NCI-H460 (cell line): Measurements from ENCODE around the gene GMIP. TPM values are rescaled to one million over a fixed set of nuclear protein-coding genes. Genes with fewer than 3 reads are reported as not detected.
"Not testable (repeated sequence)": the region's sequence is repeated elsewhere in the genome, so short reads cannot be mapped to it uniquely, and the experiment has no call there.

ENCODE experiments used
- DNase-seq: peaks from one replicate; pipeline ENCODE4 v3.0.0-alpha.2; 2016; ENCODE audit warnings: low read depth; ENCODE audit errors: extremely low read depth
- total RNA-seq: library from RNA; depleted of rRNA; stranded (reverse); fragments of >200 nt; shearing (Covaris generic); gene quantifications from 2 replicates; pipeline ENCODE4 v1.2.3, GENCODE V29; 2014

The GMIP gene
- total RNA-seq, 1 experiment from 2014 or later, result 4.4 TPM

DNA sequence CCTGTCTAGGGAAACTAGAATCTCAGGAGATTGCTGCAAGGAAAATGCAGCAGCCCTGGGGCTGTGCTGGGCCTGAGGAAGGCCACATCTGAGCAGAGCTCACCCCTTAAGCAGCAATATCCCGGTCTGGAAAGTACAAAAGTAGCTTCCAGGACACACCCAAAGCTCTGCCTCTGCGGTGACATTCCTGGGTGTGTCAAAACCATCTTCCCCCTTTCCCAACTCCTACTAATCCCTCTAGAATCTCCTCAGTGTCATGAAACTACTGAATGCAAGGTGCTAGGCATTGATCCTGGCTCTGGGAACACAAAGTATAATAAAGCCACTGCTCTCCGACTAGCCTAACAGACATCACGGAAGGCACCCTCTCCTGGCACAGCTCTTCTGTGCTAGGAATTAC lies 30.0 kb downstream of the GMIP start:
- no peak for DNase-seq

DNA sequence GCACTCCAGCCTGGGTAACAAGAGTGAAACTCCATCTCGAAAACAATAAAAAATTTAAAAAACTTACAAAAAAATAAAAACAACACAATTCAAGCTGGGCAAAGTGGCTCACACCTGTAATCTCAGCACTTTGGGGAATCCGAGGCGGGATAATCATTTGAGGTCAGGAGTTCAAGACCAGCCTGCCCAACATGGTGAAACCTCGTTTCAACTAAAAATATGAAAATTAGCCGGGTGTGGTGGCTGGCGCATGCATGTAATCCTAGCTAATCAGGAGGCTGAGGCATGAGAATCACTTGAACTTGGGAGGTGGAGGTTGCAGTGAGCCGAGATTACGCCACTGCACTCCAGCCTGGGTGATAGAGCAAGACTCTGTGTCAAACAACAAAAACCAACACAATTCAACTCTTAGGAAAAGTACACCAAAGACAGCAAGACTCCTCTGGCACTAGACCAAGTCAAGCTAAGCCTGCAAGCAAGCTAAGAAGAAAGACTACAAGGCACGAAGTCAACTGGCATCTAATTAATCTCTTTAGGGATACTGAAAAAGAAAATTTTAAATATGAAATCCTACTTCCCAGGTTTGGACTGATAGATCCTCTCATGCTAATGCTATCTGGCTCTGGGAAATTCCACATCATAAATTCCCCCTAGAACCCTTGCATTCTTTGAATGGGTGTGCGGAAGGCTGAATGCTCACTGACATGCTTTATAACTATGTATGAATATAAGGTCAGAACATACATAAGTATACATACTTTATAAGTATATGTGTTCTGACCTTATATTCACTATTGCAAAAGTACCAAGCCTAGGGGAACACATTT lies 32.9 kb downstream of the GMIP start:
- no peak for DNase-seq

DNA sequence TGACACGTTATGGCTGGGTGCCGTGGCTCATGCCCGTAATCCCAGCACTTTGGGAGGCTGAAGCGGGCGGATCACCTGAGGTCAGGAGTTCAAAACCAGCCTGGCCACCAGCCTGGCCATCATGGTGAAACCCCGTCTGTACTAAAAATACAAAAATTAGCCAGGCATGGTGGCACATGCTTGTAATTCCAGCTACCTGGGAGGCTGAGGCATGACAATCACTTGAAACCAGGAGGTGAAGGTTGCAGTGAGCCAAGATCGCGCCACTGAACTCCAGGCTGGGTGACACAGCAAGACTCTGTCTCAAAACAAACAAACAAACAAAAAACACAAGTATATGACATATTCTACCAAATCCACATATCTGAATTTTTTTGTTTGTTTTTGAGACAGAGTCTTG lies 36.8 kb downstream of the GMIP start:
- not testable (repeated sequence) for DNase-seq

DNA sequence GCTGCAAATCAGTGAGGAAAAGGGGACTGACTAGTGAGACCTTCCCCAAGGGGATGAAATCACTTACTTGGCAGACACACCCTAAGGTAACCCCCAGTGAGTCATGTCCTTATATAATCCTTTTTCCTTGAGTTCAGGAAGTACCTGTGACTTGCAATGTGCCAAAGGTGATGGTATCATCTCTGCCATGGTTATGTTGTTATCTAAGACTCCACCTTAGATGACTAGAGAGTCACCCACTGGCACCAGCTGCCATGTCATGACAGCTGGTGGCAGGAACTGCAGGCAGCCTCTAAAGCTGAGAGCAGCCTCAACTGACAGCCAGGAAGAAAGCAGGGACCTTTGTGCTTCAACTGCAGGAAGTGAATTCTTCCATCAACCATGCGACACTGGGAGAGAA lies 37.4 kb downstream of the GMIP start:
- no peak for DNase-seq

DNA sequence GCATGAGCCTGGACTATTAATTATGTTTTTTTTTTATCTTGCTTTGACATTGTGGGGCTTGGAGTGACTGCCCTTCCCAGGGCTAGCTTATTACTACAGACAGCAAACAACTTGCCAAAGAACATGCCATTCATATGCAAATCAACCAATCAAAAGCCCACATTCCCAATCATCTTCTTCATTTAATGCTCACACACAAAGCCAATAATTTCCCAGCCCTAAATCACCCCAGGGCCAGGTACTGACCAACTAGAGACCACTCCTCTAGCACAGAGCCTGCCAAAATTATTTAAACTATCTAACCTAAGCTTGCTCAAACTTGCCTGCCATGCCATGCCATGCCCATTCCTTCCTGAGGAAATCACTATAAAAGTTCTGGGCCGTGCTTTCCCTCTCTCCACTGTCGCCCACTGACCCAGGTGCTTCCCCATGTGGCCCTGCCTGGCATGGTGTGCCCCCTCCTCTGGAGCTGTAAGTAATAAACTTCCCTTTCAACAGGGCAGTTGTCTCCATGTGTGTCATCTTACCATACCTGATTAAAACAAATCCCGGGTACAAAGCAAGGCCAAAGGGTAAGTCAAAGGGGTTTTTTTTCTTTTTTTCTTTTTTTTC lies 40.6 kb downstream of the GMIP start:
- DNase-seq, result no peak

DNA sequence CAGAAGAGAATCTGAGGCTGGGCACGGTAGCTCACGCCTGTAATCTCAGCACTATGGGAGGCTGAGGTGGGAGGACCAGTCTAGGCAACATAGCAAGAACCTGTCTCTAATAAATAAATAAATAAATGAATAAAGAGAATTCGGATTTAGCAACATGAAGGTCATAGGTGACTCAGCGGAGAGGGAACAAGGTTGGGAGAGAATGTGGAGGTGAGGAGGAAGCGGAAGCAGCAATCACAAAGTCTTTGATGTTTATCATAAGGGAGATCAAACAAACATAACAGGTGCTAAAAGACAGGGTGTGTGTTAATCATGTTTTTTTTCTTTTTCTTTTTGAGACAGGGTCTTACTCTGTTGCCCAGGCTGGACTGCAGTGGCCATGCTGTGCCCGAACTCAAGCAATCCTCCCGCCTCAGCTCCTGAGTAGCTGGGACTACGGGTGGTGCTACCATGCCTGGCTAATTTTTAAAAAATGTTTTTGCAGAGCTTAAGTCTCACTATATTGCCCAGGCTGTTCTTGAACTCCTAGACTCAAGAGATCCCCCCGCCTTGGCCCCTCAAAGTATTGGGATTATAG lies 41.2 kb downstream of the GMIP start:
- no peak for DNase-seq

DNA sequence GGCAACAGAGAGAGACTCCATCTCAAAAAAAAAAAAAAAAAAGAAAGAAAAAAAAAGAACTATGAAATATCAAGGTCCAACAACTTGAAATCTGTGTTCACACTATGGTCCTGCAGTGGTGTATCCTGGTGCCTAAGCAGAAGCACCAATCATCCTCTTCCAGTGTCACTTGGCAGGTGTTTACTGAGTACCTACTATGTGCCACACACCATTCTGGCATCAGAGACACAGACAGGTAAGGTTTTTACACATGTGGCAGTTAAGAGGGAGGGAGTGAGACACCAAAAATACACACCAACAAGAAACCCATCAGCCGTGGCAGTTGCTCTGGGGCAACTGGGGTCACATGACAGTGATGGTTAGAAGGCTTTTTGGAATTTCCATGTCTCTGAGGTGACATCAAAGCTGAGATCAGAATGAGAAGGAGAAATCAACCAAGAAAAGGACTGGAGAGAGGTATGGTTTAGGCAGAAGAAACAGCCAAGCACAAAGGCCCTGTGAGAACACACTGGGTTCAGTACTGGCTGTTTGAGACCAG lies 42.6 kb downstream of the GMIP start:
- no peak for DNase-seq

DNA sequence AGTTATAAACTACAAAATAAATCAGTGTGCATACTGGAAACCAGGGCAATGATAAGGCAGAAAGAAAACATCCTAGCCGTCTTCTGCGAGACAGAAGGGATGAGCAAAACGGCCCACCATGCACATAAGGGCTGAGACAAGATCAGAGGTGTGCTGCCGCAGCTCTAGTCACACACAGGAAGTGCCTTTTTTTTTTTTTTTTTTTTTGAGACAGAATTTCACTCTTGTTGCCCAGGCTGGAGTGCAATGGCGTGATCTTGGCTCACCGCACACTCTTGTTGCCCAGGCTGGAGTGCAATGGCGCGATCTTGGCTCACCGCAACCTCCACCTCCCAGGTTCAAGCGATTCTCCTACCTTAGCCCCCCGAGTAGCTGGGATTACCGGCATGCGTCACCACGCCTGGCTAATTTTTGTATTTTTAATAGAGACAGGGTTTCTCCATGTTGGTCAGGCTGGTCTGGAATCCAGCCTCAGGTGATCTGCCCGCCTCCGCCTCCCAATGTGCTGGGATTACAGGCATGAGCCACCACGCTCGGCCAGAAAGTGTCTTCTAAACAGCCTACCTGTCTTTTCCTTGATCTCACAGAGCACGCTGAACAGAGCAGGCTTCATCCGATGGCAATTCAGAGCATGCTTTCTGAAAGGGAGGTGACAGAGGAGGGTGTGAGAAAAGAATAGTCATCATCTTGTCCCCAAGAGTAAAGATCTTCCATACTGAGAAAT lies 44.6 kb downstream of the GMIP start:
- not testable (repeated sequence) for DNase-seq

DNA sequence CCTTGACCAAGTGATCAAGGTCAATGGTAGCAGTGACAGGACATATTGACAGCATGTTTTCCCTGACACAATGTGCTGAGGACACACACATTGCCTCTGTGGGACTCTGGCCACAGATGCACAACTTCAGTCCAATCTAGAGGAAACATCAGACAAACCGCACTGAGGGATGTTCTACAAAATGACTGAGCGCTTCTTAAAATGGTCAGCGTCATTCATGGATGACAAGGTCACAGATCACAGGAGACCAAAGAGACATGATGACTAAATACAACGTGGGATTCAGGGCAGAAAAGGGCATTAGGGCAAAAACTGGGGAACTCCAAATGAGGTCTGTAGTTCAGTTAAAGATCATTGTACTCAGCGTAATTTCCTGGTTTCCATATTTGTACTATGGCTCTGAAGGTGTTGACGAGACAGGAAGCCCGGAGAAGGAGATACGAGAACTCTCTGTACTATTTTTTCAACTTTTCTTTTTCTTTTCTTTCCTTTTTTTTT lies 45.6 kb downstream of the GMIP start:
- DNase-seq, result no peak

DNA sequence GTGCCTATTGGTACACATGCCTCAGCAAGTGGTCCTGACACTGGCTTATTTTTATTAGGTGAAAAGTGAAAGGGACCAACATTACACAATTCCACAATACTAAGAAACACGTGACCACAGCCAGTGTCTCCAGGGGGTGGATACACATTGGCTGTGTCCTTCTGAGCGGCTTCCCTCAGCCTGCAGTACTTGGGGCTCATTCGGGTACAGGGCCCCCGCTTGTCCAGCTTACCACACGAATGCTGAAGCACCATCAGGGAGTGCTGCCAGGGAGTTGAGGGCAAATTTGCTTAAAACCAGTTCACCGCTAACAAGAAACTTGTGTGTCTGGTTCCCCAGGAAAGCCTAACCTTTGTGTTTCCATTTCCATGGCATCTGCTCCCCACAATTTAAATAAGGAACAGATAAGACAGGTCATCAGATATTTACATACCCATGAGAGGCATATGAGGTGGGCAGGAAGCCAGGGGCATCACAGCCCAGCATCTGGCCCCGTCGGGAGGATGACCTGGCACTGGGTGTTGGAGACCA lies 48.2 kb downstream of the GMIP start:
- DNase-seq, result no peak

DNA sequence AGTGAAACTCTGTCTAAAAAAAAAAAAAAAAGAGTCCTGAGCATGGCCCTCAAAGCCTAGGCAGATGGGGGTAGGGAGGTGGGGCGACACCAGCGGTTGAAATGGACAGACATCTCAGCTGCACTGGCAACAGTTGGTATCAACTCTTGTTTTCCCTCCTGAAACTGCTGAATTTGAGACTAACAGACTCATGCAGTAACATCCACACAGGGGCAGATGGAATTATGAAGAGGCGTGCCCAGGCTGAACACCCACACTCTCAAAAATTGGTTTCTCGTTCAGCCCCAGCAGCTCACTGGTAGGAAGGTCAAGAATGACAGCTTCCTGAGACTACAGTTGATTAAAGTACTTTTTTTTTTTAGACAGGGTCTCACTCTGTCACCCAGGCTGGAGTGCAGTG lies 49.1 kb downstream of the GMIP start:
- DNase-seq, result no peak

DNA sequence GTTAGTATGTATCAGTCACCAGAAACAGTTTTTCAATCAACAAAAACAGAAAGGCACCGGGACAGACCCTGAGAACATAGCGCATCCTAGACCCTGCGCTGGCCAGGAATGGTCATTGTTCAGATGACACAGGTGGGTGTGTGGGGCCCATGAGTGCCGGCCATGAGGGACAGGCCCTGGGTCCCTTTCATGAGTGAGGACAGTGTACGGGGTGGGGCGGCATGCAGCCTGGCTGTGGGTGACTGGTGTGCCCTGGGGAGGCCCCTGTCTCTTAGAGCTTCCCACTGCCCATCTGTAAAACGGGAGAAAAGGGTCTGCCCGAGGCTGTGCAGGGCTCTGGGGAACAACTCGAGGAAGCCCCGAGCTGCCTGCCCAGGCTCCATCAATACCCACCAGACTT lies 50.8 kb downstream of the GMIP start:
- DNase-seq, result no peak

DNA sequence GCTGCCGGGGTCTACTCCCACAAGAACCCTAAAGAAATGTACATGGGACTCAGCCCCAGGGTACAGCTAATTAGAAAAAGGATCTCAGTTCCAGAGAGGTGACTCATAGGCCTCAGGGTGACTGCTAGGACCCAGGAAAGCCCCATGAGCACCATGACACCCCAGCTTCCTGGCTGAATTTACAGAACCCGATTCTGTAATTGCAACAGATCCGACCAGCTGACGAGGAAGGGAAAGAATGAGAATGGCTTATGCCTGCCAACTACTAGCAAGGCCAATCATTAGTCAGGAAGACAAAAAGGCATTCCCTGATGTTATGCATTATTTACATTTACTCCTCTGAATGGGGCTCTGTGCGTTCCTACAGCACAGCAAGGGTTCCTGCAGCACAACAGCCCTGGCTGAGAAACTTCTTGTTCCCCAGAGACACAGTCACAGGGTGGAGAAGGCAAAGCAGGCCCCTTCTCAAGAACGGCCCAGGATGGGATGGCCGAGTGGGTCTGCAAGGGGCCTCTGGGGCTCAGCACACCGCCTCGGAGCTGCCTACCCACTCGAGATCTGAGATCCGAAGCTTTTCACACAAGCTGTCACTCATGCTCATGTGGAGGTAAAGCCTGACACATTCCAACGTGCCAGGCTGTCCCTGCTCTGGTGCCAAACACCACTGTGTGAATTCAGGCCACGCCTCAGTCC lies 52.2 kb downstream of the GMIP start:
- peak; percentile 46 for DNase-seq

DNA sequence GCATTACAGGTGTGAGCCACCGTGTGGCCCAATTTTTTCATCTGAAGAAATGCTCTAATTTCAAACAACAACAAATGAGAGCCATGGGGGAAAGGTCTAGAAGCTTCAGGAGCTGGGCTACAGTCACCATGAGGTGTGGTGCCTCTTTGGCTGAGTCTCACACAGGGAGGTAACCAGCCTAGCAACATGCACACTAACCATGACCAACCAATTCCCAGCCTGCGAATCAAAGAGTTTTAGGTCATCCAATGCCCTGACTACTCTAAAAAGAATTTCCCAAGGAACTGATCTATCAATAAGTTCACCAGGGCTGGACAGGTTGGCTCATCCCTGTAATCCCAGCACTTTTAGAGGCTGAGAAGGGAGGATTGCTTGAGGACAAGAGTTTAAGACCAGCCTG lies 54.9 kb downstream of the GMIP start:
- no peak for DNase-seq

DNA sequence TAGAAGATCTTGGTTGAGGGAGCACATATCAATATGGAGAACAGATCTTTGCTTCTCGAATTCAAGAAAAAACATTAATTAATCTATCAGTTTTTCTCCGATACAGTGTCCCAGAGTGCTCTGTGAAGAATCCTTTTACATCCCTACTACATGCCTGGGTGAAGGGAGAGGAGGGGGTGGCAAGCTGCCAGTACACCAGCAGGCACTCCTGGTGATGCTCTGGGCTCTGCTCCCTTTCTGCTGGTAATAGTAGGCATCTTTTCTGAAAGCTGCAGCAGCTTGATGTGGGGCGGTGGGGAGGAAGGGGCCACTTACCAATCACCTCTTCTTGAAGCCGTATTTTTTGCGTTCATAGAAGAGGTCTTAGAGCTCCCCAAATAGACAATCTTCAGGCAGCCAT lies 55.7 kb downstream of the GMIP start:
- DNase-seq, result no peak

DNA sequence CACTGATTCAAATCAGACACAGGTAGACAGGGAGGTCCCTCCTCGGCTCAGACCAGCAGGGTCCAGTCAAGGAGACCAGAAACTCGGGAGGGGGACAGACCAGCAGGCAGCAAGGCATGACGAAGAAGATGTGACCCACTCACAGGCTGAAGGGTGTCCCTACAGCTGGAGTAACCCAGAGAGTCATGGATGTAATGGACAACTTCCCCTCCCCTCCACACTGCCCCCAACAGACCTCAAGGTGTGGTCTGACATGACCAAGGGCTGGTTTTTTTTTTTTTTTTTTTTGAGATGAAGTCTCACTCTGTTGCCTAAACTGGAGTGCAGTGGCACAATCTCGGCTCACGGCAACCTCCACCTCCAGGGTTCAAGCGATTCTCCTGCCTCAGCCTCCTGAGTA lies 59.1 kb downstream of the GMIP start:
- no peak for DNase-seq

DNA sequence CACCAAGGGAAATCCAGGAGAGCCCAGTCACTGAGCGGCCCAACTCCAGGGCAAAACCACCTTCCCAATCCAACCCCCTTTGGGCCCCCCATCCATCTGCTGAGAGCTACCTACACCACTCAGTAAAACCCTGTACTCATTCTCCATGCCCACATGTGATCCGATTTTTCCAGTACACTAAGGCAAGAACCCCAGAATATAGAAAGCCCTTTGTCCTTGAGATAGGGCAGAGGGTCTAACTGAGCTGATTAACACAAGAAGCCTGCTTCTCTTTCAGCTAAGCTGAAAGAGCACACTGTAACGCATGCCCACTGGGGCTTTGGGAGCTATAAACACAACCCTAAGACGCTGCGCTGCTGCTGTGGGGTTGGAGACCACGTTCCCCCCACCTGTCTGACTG lies 61.0 kb downstream of the GMIP start:
- DNase-seq, result no peak

DNA sequence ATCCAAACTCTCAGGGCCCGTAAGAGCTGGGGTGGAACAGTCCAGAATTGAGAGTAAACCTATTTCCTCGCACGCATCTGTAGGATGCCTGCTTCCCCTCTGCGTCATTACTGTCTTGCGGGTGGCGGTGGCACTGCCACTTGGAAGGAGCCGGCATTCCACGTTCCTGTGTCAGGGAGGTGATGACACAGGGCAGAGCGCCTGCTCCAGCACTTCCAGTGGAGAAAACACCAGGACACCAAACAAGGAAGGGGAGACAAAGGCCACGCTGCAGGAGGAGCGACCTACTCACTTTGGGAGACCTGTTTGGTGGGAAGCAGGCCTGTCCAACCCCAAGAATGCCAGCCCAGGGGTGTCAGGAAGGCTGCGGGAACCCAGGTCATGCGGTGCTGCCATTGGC lies 62.1 kb downstream of the GMIP start:
- no peak for DNase-seq

DNA sequence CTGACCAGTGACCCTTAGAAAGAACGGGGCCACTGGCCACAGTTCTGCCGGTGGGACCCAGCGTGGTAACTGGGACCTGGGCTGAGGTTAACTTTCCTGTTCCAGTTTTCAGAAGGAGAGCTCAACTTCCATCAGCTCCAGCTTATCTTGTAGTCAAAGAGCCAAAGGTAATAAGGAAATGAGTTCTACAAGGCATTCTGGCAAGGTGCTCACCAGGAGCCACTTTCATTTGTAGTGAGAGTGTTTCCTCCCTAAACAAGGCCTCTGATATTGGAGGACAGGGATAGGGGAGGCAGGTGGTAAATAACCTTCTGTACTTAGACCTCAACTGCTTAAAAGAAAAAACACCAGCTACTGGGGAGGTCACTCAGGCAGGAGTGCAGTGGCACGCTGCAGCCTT lies 63.0 kb downstream of the GMIP start:
- DNase-seq, result no peak
